Stimulated activated CD4-positive, alpha-beta T cell treated with anti-CD3 and anti-CD28 coated beads, Interleukin-4, amount 100 ng/mL, for 4 hours (primary cell): Measurements from ENCODE around the gene ZNF44.

ENCODE experiments used
- DNase-seq, 2 experiments: peaks; one replicate each; pipeline ENCODE4 v3.0.0-alpha.2; 2020

Gene ZNF44

GRCh38 chr19:12260861-12261260, 33.8 kb downstream of the ZNF44 start:
- DNase-seq: no peak

- DNase-seq: no peak
Observed at GRCh38 chr19:12260236-12260635, 34.4 kb downstream of the ZNF44 start.

GRCh38 chr19:12255372-12255771, 39.3 kb downstream of the ZNF44 start:
- no peak for DNase-seq

GRCh38 chr19:12247644-12248222, 47.0 kb downstream of the ZNF44 start:
- DNase-seq: no peak

GRCh38 chr19:12244370-12244769, 50.3 kb downstream of the ZNF44 start:
- DNase-seq: no peak

- no peak for DNase-seq
Observed at GRCh38 chr19:12237143-12237839, 57.4 kb downstream of the ZNF44 start.

GRCh38 chr19:12232961-12233360, 61.7 kb downstream of the ZNF44 start:
- no peak for DNase-seq

GRCh38 chr19:12230751-12231733, 63.6 kb downstream of the ZNF44 start:
- DNase-seq: no peak

GRCh38 chr19:12229990-12230389, 64.7 kb downstream of the ZNF44 start:
- no peak for DNase-seq

- no peak for DNase-seq
Observed at GRCh38 chr19:12224676-12225075, 70.0 kb downstream of the ZNF44 start.

- DNase-seq: no peak
Observed at GRCh38 chr19:12222980-12223630, 71.6 kb downstream of the ZNF44 start.
